Left ventricle myocardium inferior (tissue), 1 donor: ENCODE data around the gene C4A. TPM values are rescaled to one million over a fixed set of nuclear protein-coding genes. Genes with fewer than 3 reads are reported as not detected.

ENCODE experiments used
- DNase-seq: peaks from one replicate; pipeline ENCODE4 v3.0.0-alpha.2; 2020
- H3K27ac ChIP-seq: fragments of 200-600 bp; replicated peaks from 2 replicates; pipeline ENCODE4 v1.8.0; 2021
- H3K27me3 ChIP-seq: fragments of 200-600 bp; 2 replicates; pipeline ENCODE4 v1.8.0; 2021; ENCODE audit warnings: low read depth
- H3K36me3 ChIP-seq: fragments of 200-600 bp; 2 replicates; pipeline ENCODE4 v1.8.0; 2021
- H3K4me1 ChIP-seq: fragments of 200-600 bp; 2 replicates; pipeline ENCODE4 v1.8.0; 2021
- H3K4me3 ChIP-seq: fragments of 200-600 bp; 2 replicates; pipeline ENCODE4 v1.8.0; 2021; ENCODE audit warnings: mild to moderate bottlenecking, moderate library complexity
- H3K9me3 ChIP-seq: fragments of 200-600 bp; replicated peaks from 2 replicates; pipeline ENCODE4 v1.8.0; 2021
- intact Hi-C: fragments of 100-400 bp; cut with micrococcal nuclease; formaldehyde crosslinking; loops from one replicate; pipeline ENCODE4 v1.11.0; 2022
- total RNA-seq: library from RNA; stranded (reverse); fragmentation: NEBNext Ultra II Directional; extraction: Animal tissue kit (Norgen Biotek cat#: 25700); gene quantifications from one replicate; pipeline ENCODE4 v1.2.1, GENCODE V29; 2021
- TF ChIP-seq, protein P1 (sequence below): fragments of 200-600 bp; IDR thresholded peaks from 2 replicates; pipeline ENCODE4 v1.8.0; 2021; ENCODE audit warnings: antibody characterized with exemption, mild to moderate bottlenecking, borderline replicate concordance
- donor health status: DM: no; HTN: yes; CAD: no; lungs with severe emphysema.

The C4A gene
- total RNA-seq, 1 donor from 2014 or later, result 76.2 TPM

DNA sequence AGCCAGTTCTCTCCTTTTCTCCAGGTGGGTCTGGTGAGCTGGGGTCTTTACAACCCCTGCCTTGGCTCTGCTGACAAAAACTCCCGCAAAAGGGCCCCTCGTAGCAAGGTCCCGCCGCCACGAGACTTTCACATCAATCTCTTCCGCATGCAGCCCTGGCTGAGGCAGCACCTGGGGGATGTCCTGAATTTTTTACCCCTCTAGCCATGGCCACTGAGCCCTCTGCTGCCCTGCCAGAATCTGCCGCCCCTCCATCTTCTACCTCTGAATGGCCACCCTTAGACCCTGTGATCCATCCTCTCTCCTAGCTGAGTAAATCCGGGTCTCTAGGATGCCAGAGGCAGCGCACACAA lies 36.7 kb upstream of the C4A start:
- no peaks in the 10 kb centered on the region for H3K36me3 ChIP-seq
- H3K4me1 ChIP-seq, result peaks cover 13% of the 10 kb centered on the region
- H3K27ac ChIP-seq, result peak overlapping the region; percentile 77
- H3K4me3 ChIP-seq, result peak overlapping the region; percentile 39
- intact Hi-C loops, result no loop called here
- peaks cover 39% of the 10 kb centered on the region for H3K27me3 ChIP-seq
- DNase-seq, result no peak
- no peaks in the 10 kb centered on the region for H3K9me3 ChIP-seq
- TF ChIP-seq, protein P1, sequence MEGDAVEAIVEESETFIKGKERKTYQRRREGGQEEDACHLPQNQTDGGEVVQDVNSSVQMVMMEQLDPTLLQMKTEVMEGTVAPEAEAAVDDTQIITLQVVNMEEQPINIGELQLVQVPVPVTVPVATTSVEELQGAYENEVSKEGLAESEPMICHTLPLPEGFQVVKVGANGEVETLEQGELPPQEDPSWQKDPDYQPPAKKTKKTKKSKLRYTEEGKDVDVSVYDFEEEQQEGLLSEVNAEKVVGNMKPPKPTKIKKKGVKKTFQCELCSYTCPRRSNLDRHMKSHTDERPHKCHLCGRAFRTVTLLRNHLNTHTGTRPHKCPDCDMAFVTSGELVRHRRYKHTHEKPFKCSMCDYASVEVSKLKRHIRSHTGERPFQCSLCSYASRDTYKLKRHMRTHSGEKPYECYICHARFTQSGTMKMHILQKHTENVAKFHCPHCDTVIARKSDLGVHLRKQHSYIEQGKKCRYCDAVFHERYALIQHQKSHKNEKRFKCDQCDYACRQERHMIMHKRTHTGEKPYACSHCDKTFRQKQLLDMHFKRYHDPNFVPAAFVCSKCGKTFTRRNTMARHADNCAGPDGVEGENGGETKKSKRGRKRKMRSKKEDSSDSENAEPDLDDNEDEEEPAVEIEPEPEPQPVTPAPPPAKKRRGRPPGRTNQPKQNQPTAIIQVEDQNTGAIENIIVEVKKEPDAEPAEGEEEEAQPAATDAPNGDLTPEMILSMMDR, result no peak

DNA sequence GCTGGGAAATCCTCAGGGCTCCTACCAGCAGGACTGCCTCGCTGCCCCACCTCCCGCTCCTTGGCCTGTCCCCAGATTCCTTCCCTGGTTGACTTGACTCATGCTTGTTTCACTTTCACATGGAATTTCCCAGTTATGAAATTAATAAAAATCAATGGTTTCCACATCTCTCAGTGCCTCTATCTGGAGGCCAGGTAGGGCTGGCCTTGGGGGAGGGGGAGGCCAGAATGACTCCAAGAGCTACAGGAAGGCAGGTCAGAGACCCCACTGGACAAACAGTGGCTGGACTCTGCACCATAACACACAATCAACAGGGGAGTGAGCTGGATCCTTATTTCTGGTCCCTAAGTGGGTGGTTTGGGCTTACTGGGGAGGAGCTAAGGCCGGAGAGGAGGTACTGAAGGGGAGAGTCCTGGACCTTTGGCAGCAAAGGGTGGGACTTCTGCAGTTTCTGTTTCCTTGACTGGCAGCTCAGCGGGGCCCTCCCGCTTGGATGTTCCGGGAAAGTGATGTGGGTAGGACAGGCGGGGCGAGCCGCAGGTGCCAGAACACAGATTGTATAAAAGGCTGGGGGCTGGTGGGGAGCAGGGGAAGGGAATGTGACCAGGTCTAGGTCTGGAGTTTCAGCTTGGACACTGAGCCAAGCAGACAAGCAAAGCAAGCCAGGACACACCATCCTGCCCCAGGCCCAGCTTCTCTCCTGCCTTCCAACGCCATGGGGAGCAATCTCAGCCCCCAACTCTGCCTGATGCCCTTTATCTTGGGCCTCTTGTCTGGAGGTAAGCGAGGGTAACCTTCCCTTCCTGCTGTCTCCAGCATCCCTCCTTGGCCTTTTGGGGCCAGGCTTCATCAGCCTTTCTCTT lies 36.1 kb upstream of the C4A start, which contains the start of gene CFB:
CFB (plus strand) TSS at position 589 of the 863 bp plus-strand sequence; CDS start at position 716, 127 bp downstream.
- Histone ChIP-seq H3K9me3 (no peaks in the 10 kb centered on the region), H3K27me3 (peaks cover 35% of the 10 kb centered on the region), H3K4me3 (peak within 1 kb of the TSS; percentile 39), H3K4me1 (peaks cover 13% of the 10 kb centered on the region), H3K36me3 (no peaks in the 10 kb centered on the region), H3K27ac (peak within 1 kb of the TSS; percentile 77)
- TF ChIP-seq, protein P1, result no peak
- DNase-seq, result peak; percentile 65
- intact Hi-C loops, result no loop called here

DNA sequence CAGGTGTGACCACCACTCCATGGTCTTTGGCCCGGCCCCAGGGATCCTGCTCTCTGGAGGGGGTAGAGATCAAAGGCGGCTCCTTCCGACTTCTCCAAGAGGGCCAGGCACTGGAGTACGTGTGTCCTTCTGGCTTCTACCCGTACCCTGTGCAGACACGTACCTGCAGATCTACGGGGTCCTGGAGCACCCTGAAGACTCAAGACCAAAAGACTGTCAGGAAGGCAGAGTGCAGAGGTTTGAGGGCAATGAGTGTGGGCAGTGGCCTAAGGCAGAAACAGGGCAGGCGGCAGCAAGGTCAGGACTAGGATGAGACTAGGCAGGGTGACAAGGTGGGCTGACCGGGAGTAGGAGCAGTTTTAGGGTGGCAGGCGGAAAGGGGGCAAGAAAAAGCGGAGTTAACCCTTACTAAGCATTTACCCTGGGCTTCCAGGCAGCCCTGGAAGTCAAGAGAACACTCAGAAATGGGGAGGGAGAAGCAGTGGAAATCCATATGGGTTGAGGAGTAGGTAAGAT lies 35.4 kb upstream of the C4A start:
- DNase-seq, result no peak
- H3K36me3 ChIP-seq, result peaks cover under 1% of the 10 kb centered on the region
- peak overlapping the region; percentile 77 for H3K27ac ChIP-seq
- H3K4me3 ChIP-seq, result peak overlapping the region; percentile 39
- TF ChIP-seq, protein P1, result no peak
- no peaks in the 10 kb centered on the region for H3K9me3 ChIP-seq
- peaks cover 13% of the 10 kb centered on the region for H3K4me1 ChIP-seq
- intact Hi-C loops, result no loop called here
- H3K27me3 ChIP-seq, result peaks cover 35% of the 10 kb centered on the region

DNA sequence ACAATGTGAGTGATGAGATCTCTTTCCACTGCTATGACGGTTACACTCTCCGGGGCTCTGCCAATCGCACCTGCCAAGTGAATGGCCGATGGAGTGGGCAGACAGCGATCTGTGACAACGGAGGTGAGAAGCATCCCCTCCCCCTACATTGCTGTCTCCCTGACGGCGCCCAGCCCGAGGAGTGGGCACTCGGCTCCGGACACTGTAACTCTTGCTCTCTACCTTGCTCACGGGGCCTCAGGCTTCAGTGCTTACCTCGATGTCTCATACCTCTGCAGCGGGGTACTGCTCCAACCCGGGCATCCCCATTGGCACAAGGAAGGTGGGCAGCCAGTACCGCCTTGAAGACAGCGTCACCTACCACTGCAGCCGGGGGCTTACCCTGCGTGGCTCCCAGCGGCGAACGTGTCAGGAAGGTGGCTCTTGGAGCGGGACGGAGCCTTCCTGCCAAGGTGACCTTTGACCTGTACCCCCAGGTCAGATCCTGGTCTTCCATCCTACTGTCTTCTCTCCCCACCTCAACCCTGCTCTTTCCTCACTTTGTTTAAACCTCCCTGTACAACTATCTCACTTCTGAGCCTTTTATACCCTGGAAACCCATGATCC lies 34.7 kb upstream of the C4A start:
- intact Hi-C loops, result no loop called here
- TF ChIP-seq, protein P1, result no peak
- peaks cover 32% of the 10 kb centered on the region for H3K27me3 ChIP-seq
- peaks cover 8% of the 10 kb centered on the region for H3K36me3 ChIP-seq
- no peak overlapping the region for H3K4me3 ChIP-seq
- no peak overlapping the region for H3K27ac ChIP-seq
- H3K9me3 ChIP-seq, result no peaks in the 10 kb centered on the region
- peaks cover 13% of the 10 kb centered on the region for H3K4me1 ChIP-seq
- DNase-seq, result no peak

DNA sequence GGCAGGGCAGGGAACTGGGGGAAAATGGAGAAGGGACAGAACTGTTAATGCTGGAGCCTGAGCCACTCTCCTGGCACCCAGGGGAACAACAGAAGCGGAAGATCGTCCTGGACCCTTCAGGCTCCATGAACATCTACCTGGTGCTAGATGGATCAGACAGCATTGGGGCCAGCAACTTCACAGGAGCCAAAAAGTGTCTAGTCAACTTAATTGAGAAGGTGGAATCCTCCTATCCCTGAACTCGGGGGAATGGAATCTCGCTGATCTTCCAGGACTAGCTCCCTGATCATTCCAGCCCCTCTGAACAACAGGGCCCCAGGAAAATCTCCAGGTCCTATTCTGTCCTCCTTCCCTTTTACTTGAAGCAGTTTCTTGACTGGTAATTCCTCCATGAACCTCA lies 34.0 kb upstream of the C4A start:
- Histone ChIP-seq H3K4me1 (peaks cover 13% of the 10 kb centered on the region), H3K36me3 (peaks cover 15% of the 10 kb centered on the region), H3K4me3 (no peak overlapping the region), H3K9me3 (no peaks in the 10 kb centered on the region), H3K27me3 (peaks cover 25% of the 10 kb centered on the region), H3K27ac (no peak overlapping the region)
- TF ChIP-seq, protein P1, result no peak
- intact Hi-C loops, result no loop called here
- DNase-seq, result no peak
